GM12864 (cell line): ENCODE results near the gene IHH.

ENCODE experiments used
- DNase-seq: peaks from one replicate; pipeline ENCODE4 v3.0.0-alpha.2; 2011; ENCODE audit warnings: low read depth
- H3K4me3 ChIP-seq: 2 replicates; pipeline ENCODE4 v1.5.1; 2011; ENCODE audit warnings: mild to moderate bottlenecking, low read depth, low read length, control low read depth
- CTCF ChIP-seq: IDR thresholded peaks from 2 replicates; pipeline ENCODE4 v1.5.1; 2011; ENCODE audit warnings: low read depth, mild to moderate bottlenecking, moderate library complexity, low read length, control low read depth, inconsistent platforms; ENCODE audit errors: missing control alignments

Gene IHH

DNA sequence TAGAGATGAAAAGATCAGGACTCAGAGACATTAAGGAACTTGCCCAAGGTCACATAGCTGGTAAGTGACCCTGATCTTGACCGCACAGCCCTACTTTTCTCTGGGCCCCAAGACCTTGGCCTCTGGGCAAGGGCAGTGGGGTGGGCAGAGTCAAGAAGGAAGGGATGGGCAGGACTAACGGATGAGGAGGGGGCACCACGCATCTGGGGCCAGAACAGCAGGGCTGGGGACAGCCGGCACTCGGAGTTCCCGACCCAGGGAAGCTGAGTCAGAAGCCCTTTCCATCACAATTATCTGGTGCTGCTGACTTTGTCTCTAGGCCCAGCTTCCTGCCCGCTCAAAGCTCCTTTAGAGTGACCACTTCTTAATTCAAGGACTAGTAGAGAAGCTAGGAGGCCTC lies 33.8 kb downstream of the IHH start:
- no peak for DNase-seq
- TF ChIP-seq CTCF, result no peak
- no peak overlapping the region for H3K4me3 ChIP-seq

GRCh38 chr2:219025637-219026585 lies 34.8 kb downstream of the IHH start:
- no peak overlapping the region for H3K4me3 ChIP-seq
- TF ChIP-seq CTCF, result no peak
- no peak for DNase-seq

DNA sequence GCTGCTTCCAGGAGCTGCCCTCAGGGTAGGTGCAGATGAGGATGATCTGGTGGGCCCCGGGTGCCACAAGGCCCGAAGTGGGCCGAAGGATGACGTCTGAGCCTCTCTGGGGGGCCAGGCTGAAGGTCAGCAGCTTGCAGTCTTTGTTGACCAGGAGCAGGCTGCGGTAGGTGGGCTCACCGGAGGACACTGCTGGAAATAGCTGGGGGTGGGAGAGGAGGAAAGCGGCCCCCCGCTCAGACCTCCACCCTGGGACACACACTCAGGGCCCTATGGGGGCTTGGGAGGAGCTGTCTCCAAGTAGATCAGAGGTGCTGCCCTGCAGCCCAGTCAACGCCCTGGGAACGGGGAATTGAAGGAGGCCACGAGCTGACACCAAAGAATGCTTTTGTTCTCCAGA lies 36.7 kb downstream of the IHH start:
- no peak overlapping the region for H3K4me3 ChIP-seq
- no peak for TF ChIP-seq CTCF
- no peak for DNase-seq

DNA sequence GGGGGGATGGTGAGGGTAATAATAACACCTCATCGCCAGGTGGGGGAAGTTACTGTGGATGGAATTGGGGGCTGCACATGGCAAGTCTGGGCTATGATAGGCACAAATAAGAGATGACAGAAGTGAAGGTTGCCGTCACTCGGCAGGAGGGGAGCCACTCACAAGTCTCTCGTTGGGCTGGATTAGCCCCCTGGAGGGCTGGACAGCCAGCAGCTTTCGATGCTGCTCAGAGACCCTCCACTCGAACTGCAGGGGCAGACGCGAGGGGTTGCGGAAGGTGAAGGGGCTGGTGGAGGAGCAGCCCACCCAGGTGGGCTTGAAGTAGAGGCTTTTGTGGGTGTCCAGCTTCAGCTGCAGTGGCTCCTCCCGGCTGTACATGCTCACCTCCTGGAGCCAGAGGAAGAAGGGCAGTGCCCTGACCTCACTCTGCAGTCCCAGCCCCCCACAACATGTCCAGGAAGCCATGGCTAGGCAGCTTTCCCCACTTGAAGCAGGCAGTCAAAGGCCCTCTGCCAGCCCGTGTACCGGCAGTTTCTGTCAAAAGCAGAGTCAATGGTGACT lies 37.6 kb downstream of the IHH start:
- no peak for DNase-seq
- H3K4me3 ChIP-seq, result no peak overlapping the region
- TF ChIP-seq CTCF, result no peak

DNA sequence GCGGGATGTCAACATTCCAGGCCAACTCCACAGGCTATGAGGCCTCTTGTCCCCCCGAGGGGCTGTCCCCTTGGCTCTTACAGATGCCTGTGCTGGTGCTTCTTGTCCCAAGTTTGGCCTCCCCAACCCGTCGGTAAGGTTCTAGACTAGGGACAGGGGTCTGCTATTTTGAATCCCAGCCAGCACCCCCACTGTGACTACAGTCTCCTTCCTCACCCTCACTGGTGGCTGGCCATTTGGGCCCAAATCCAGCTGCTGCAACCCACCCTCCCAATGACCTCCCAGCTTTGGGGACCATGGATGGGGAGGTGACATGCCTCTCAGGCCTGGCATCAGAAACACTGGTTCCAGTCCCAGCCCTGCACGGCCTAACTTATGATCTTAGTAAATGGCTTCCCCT lies 38.1 kb downstream of the IHH start:
- no peak overlapping the region for H3K4me3 ChIP-seq
- TF ChIP-seq CTCF, result no peak
- no peak for DNase-seq

DNA sequence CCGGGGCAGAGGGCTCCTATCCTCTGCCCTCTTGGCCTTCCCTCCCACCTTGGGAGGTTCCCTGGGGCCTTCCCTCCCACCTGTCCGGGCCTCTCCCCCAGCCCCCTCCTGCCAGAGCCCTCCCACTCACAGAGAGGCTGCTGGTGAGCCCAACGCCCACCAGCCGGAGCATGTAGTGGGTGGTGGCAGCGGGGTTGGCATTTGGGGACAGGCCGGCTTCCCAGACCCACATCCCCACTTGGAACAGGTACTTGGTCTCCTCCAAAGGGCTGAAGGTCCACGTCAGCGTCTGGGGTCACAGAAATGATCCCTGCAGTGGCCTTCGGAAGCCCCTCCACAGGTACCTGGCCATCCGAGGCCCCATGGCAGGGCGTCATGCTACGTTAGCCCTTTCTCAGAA lies 38.7 kb downstream of the IHH start:
- TF ChIP-seq CTCF, result no peak
- no peak for DNase-seq
- no peak overlapping the region for H3K4me3 ChIP-seq
